Measurements from ENCODE around the gene SLC25A12.

Gene SLC25A12

DNA sequence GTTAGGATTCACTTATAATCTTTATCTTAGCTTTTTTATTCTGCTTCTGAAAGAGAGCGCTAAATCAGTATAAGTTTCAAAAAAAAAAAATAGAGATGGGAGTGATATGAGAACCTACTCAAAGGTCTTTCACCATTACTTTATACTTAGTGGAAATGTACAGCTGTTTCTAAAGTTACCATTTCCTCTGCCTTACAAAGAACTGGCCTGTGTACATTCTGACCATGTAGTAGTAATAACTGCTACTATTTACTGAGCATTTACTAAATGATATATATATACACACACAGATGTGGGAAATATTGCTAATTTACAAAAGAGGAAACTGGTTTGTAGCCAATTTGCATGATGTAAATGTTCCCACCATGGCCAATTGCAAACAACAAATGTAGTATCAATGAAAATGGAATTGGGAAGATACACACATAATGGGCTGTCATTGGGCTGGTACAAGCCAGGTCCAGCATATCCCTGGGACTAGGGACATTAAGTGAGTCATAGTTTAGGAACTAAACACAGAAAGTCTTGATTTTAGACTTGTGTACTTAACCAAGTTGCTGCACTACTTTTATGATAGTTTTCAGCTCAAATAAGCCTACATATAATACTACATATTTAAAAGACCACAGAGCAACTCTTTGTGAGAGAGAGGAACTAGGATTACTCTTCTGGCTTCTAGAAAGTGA lies 139.6 kb downstream of the SLC25A12 start:
- in situ Hi-C loops (cut with MboI; ENCODE audit: low sequenced_read_pairs, unreplicated experiment): no loop called here
- no peak for DNase-seq (ENCODE audit: low spot score)
- TF ChIP-seq, protein P1, sequence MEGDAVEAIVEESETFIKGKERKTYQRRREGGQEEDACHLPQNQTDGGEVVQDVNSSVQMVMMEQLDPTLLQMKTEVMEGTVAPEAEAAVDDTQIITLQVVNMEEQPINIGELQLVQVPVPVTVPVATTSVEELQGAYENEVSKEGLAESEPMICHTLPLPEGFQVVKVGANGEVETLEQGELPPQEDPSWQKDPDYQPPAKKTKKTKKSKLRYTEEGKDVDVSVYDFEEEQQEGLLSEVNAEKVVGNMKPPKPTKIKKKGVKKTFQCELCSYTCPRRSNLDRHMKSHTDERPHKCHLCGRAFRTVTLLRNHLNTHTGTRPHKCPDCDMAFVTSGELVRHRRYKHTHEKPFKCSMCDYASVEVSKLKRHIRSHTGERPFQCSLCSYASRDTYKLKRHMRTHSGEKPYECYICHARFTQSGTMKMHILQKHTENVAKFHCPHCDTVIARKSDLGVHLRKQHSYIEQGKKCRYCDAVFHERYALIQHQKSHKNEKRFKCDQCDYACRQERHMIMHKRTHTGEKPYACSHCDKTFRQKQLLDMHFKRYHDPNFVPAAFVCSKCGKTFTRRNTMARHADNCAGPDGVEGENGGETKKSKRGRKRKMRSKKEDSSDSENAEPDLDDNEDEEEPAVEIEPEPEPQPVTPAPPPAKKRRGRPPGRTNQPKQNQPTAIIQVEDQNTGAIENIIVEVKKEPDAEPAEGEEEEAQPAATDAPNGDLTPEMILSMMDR (IDR thresholded peaks at IDR 0.05; ENCODE audit: borderline replicate concordance, control extremely low read depth, extremely low read depth, insufficient read depth, missing control alignments): no peak

DNA sequence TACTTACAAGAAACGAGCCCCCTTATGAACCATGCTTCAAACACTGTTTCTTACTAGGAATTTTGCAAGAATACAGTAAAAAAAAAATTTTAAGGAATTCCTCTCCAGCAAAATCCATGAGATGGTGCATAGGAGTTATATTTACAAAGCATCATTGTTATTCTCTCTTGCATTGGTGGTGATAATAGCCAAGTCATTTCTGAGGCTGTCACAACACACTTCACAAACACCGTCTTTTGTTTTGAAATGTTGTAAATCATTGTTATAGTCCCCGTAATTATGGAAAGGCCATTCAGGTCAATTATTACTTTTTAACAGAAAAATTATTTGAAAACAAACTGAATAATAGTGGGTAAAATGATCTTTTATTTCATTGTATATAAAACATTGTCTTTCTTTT lies 146.7 kb downstream of the SLC25A12 start:
- in situ Hi-C loops (cut with MboI; ENCODE audit: low sequenced_read_pairs, unreplicated experiment): no loop called here
- TF ChIP-seq, protein P1 (IDR thresholded peaks at IDR 0.05; ENCODE audit: borderline replicate concordance, control extremely low read depth, extremely low read depth, insufficient read depth, missing control alignments): no peak
- DNase-seq (ENCODE audit: low spot score): no peak

DNA sequence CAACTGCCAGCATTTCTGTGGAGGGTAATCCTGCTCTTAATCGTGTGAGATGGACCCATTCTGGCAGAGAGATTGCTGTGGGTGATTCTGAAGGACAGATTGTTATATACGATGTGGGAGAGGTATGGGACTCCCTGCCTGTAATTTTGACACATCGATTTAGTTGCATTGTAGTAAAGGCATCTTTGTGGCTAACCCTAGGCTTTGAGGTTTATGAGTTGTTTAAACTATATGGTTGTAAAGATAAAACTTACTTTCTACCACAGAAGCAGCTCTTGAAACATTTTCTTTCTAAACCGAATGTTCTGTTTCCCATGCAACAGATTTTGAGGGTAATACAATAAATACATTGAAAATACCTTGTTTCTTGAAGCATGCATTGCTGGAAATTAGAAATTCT lies 148.2 kb downstream of the SLC25A12 start:
- no peak for DNase-seq (ENCODE audit: low spot score)
- TF ChIP-seq, protein P1 (IDR thresholded peaks at IDR 0.05; ENCODE audit: borderline replicate concordance, control extremely low read depth, extremely low read depth, insufficient read depth, missing control alignments): no peak
- in situ Hi-C loops (cut with MboI; ENCODE audit: low sequenced_read_pairs, unreplicated experiment): no loop called here

DNA sequence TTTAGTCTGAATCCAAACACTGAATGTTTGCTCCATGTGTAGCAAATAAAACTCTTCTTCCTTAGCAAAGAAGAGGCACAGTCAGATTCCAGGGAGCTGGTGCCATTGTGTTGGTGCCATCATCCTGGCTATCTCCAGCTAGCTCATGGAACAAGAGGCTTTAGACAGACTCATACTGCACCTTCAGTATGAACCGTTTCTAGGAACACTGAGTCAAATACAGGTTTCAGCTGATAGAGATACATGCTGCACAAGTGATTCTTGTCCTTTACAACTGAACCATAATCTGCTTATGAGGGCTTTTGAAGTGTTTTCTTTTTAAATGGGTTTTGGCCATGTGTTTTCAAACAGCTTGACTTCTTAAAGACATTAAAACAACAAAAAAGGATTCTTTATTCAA lies 148.9 kb downstream of the SLC25A12 start:
- no peak for DNase-seq (ENCODE audit: low spot score)
- TF ChIP-seq, protein P1 (IDR thresholded peaks at IDR 0.05; ENCODE audit: borderline replicate concordance, control extremely low read depth, extremely low read depth, insufficient read depth, missing control alignments): no peak
- in situ Hi-C loops (cut with MboI; ENCODE audit: low sequenced_read_pairs, unreplicated experiment): no loop called here

DNA sequence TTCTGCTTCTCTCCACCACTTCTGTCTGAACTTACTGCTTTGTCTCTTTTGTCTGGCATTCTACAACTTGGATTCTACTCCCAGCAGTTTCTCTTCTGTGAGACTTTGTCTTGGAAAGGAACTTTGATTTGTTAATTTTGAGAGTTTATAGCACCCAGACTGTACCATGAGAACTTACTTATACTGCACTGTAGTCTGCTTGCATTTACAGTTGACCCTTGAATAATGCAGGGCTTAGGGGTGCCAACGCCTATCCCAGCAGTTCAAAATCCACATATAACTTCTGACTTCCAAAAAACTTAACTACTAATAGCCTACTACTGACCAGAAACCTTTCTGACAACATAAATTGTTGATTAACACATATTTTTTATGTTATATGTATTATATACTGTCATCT lies 151.3 kb downstream of the SLC25A12 start:
- no peak for DNase-seq (ENCODE audit: low spot score)
- in situ Hi-C loops (cut with MboI; ENCODE audit: low sequenced_read_pairs, unreplicated experiment): no loop called here
- TF ChIP-seq, protein P1 (IDR thresholded peaks at IDR 0.05; ENCODE audit: borderline replicate concordance, control extremely low read depth, extremely low read depth, insufficient read depth, missing control alignments): no peak

DNA sequence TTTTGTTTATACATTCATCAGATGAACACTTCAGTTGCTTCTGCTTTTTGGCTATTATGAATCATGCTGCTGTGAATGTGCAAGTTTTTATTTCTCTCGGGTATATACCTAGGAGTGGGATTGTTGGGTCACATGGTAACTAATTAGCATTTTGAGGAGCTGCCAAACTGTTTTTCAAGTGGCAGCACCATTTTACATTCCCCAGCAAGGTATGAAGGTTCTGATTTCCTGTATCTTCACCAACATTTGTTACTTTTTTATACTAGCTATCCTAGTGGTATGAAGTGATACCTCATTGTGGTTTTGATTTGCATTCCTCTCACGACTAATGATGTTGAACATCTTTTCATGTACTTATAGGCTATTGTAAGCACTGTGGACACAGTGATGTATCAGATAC lies 152.9 kb downstream of the SLC25A12 start:
- DNase-seq (ENCODE audit: low spot score): no peak
- TF ChIP-seq, protein P1 (IDR thresholded peaks at IDR 0.05; ENCODE audit: borderline replicate concordance, control extremely low read depth, extremely low read depth, insufficient read depth, missing control alignments): no peak
- in situ Hi-C loops (cut with MboI; ENCODE audit: low sequenced_read_pairs, unreplicated experiment): no loop called here
